Stomach (tissue), 9 donors: ENCODE measurements around the gene FAM184A. TPM values are rescaled to one million over a fixed set of nuclear protein-coding genes. Genes with fewer than 3 reads are reported as not detected.
A peak's percentile ranks its signal among the peaks of the same experiment; 100 is the strongest.

Experiments
- DNase-seq, 2 donors: peaks; one replicate each; pipeline versions ENCODE4 v3.0.0 to v3.0.0-alpha.2; 2013 to 2019
- H3K27ac ChIP-seq, 5 donors: fragments of 200-600 bp in 4 of 5; sonication (generic) in 4 of 5; one replicate each; pipeline ENCODE4 v1.5.1; 2013 to 2019; ENCODE audit warnings: mild to moderate bottlenecking in 1 of 5, moderate library complexity in 1 of 5
- H3K27me3 ChIP-seq, 3 donors: fragments of 200-600 bp; sonication (generic); one replicate each; pipeline ENCODE4 v1.5.1; 2017 to 2019; ENCODE audit warnings: mixed run types in 1 of 3
- H3K36me3 ChIP-seq, 4 donors: fragments of 200-600 bp; sonication (generic); 1 replicate in 3 of 4; 2 replicates in 1 of 4; pipeline ENCODE4 v1.5.1; 2016 to 2019
- H3K4me1 ChIP-seq, 4 donors: fragments of 200-600 bp; sonication (generic); one replicate each; pipeline ENCODE4 v1.5.1; 2016 to 2019
- H3K4me3 ChIP-seq, 4 donors: fragments of 200-600 bp; sonication (generic) in 3 of 4; one replicate each; pipeline ENCODE4 v1.5.1; 2016 to 2019; ENCODE audit warnings: mild to moderate bottlenecking in 1 of 4
- H3K9me3 ChIP-seq, 4 donors: fragments of 200-600 bp; sonication (generic); one replicate each; pipeline ENCODE4 v1.5.1; 2016 to 2019
- CTCF ChIP-seq, 7 experiments: fragments of 450-650 bp in 4 of 7; fragments of 200-600 bp in 3 of 7; sonication (generic) in 3 of 7; IDR thresholded peaks; one replicate each; pipeline ENCODE4 v1.5.1; 2016 to 2019; ENCODE audit warnings: antibody characterized with exemption in 7 of 7, control low read depth in 2 of 7, mild to moderate bottlenecking in 1 of 7
- EP300 ChIP-seq: sonication (generic); formaldehyde crosslinking; IDR thresholded peaks from one replicate; pipeline ENCODE4 v1.6.1; 2017; ENCODE audit warnings: antibody characterized with exemption
- POLR2A ChIP-seq, 4 donors: fragments of 450-650 bp; IDR thresholded peaks; one replicate each; pipeline ENCODE4 v1.6.1; 2016; ENCODE audit warnings: antibody characterized with exemption in 4 of 4, control low read depth in 2 of 4, mild to moderate bottlenecking in 1 of 4, moderate library complexity in 1 of 4
- POLR2AphosphoS5 ChIP-seq, 3 donors: sonication (generic); formaldehyde crosslinking; IDR thresholded peaks; one replicate each; pipeline ENCODE4 v1.6.1; 2016; ENCODE audit warnings: antibody characterized with exemption in 3 of 3
- WGBS, 5 donors: extraction: QIAGEN DNeasy Blood & Tissue Kit in 3 of 5; methylation state at CpG; one replicate each; pipeline versions ENCODE4 v1.1.5 to v1.1.7; 2013 to 2018; 5-methylcytosine and 5-hydroxymethylcytosine counted together
- intact Hi-C: fragments of 100-400 bp; cut with DNase I; formaldehyde crosslinking; loops from one replicate; pipeline ENCODE4 v1.15.1; 2023; ENCODE audit warnings: low total_unique reads
- polyA plus RNA-seq, 3 donors: library from polyadenylated mRNA; stranded (reverse); fragments of 200-250 nt; gene quantifications; one replicate each; pipeline ENCODE4 v1.2.3, GENCODE V29; 2013
- total RNA-seq, 5 donors: library from RNA; depleted of rRNA; stranded (reverse); fragments of >200 nt; gene quantifications; one replicate each; pipeline versions ENCODE4 v1.1.0 to v1.2.3, GENCODE V29; 2014 to 2016
- donor health status: healthy with polysubstance abuse.
- donor health status: Bipolar disorder and iron deficiency.
- donor health status: healthy.

The FAM184A gene
- total and polyA plus RNA-seq, 8 donors, result under 0.01 to 8.3 (median 2.6) TPM; not detected in 1

DNA sequence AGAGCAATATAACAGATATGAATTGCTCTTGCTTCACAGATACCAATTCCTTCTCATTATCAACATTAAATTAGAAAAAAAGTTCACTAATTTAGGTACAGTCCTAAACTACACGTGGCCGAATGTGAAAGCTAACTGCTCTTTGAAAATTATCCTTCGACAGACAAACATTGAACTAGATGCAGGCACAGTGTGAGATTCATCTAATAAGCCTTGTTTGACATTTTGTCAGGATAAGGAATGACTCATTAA is 1.1 kb downstream of the FAM184A start:
- intact Hi-C loops, result no loop called here
- Histone ChIP-seq H3K36me3 (no peaks in the 10 kb centered on the region), H3K27me3 (peaks cover 0 to 8% (median 0%) of the 10 kb centered on the region in 3 donors), H3K9me3 (peaks cover 0 to under 1% (median 0%) of the 10 kb centered on the region in 4 donors), H3K4me1 (peaks cover 5 to 31% (median 19%) of the 10 kb centered on the region in 4 donors), H3K27ac (peak overlapping the region in 2 of 5 donors; percentile 82 to 88), H3K4me3 (peak overlapping the region; percentile 81 to 89 (median 84))
- DNase-seq, result no peak
- TF ChIP-seq POLR2AphosphoS5 (IDR thresholded peaks at IDR 0.05), result no peak
- TF ChIP-seq CTCF (IDR thresholded peaks at IDR 0.05), result no peak
- TF ChIP-seq EP300, result no peak
- TF ChIP-seq POLR2A (IDR thresholded peaks at IDR 0.05), result no peak
- 16 to 25% (median 23%) methylated on average over 3 of the region's 3 CpGs for WGBS, 5 donors

- Histone ChIP-seq H3K27me3 (peaks cover 0 to 8% (median 0%) of the 10 kb centered on the region in 3 donors), H3K27ac (peak overlapping the region in 2 of 5 donors; percentile 82 to 88), H3K4me3 (peak overlapping the region in 2 of 4 donors; percentile 83 to 89), H3K4me1 (peaks cover 5 to 31% (median 19%) of the 10 kb centered on the region in 4 donors), H3K9me3 (no peaks in the 10 kb centered on the region), H3K36me3 (no peaks in the 10 kb centered on the region)
- TF ChIP-seq CTCF (IDR thresholded peaks at IDR 0.05) (no peak), POLR2AphosphoS5 (IDR thresholded peaks at IDR 0.05) (no peak), POLR2A (IDR thresholded peaks at IDR 0.05) (no peak), EP300 (no peak)
- DNase-seq, result no peak
- intact Hi-C loops, result no loop called here
- WGBS, 5 donors, result 60 to 68% (median 66%) methylated on average over 7 of the region's 7 CpGs
These were observed 1.7 kb downstream of the FAM184A start for GRCh38 chr6:119076576-119077390.

GRCh38 chr6:119076173-119076572 is 2.3 kb downstream of the FAM184A start:
- intact Hi-C loops, result no loop called here
- no peak overlapping the region for H3K4me3 ChIP-seq

More at GRCh38 chr6:119076173-119076572, 2.3 kb downstream of the FAM184A start:
- Histone ChIP-seq H3K36me3 (no peaks in the 10 kb centered on the region), H3K27ac (no peak overlapping the region), H3K27me3 (peaks cover 0 to 8% (median 0%) of the 10 kb centered on the region in 3 donors), H3K9me3 (no peaks in the 10 kb centered on the region), H3K4me1 (peaks cover 5 to 31% (median 19%) of the 10 kb centered on the region in 4 donors)
- WGBS, 5 donors, result 73 to 84% (median 82%) methylated on average over 5 of the region's 5 CpGs
- TF ChIP-seq EP300, result no peak
- TF ChIP-seq POLR2AphosphoS5 (IDR thresholded peaks at IDR 0.05), result no peak
- TF ChIP-seq POLR2A (IDR thresholded peaks at IDR 0.05), result no peak
- TF ChIP-seq CTCF (IDR thresholded peaks at IDR 0.05), result no peak
- no peak for DNase-seq
